HG02759 (cell line): Measurements from ENCODE around the gene ELMOD3.
"Not testable (repeated sequence)": the region's sequence is repeated elsewhere in the genome, so short reads cannot be mapped to it uniquely, and the experiment has no call there.

ENCODE experiments used
- ATAC-seq: cut with Tn5 transposase; IDR thresholded peaks from one replicate; pipeline ENCODE4 v1.9.1; 2021; ENCODE audit warnings: mild to moderate bottlenecking, moderate library complexity; ENCODE audit not compliant: unreplicated experiment

Gene ELMOD3

GRCh38 chr2:85439025-85439472 lies 84.5 kb downstream of the ELMOD3 start:
- ATAC-seq: no peak

- not testable (repeated sequence) for ATAC-seq
Measured at GRCh38 chr2:85439569-85439968, 85.0 kb downstream of the ELMOD3 start.

GRCh38 chr2:85439986-85440385 lies 85.4 kb downstream of the ELMOD3 start:
- ATAC-seq: no peak

- no peak for ATAC-seq
Measured at GRCh38 chr2:85440729-85441128, 86.2 kb downstream of the ELMOD3 start.
